Choroid plexus epithelial cell (primary cell): ENCODE data around the gene AMFR.

Experiments
- DNase-seq: peaks from one replicate; pipeline ENCODE4 v3.0.0-alpha.2; 2010; ENCODE audit warnings: low read depth
- H3K4me3 ChIP-seq: 2 replicates; pipeline ENCODE4 v1.5.1; 2011; ENCODE audit warnings: low read depth, mild to moderate bottlenecking, control low read depth, low read length, moderate library complexity
- CTCF ChIP-seq: conservative IDR thresholded peaks from 2 replicates; pipeline ENCODE4 v1.5.1; 2011; ENCODE audit warnings: low read depth, mild to moderate bottlenecking, control low read depth, inconsistent platforms, low read length, moderate library complexity

The AMFR gene

GRCh38 chr16:56340864-56341365 is 84.4 kb downstream of the AMFR start:
- DNase-seq: no peak
- no peak overlapping the region for H3K4me3 ChIP-seq
- no peak for TF ChIP-seq CTCF

GRCh38 chr16:56340416-56340815 is 84.9 kb downstream of the AMFR start:
- no peak for DNase-seq
- no peak for TF ChIP-seq CTCF
- H3K4me3 ChIP-seq: no peak overlapping the region

- no peak for DNase-seq
- no peak overlapping the region for H3K4me3 ChIP-seq
- no peak for TF ChIP-seq CTCF
Measured at GRCh38 chr16:56339431-56340195, 85.7 kb downstream of the AMFR start.

GRCh38 chr16:56338566-56339318 is 86.6 kb downstream of the AMFR start:
- no peak for DNase-seq
- H3K4me3 ChIP-seq: no peak overlapping the region
- TF ChIP-seq CTCF: no peak

- TF ChIP-seq CTCF: no peak
Measured at GRCh38 chr16:56337858-56338325, 87.5 kb downstream of the AMFR start.

GRCh38 chr16:56337131-56337857 is 88.1 kb downstream of the AMFR start:
- DNase-seq: no peak
- no peak for TF ChIP-seq CTCF
- H3K4me3 ChIP-seq: no peak overlapping the region

More at GRCh38 chr16:56337858-56338325, 87.5 kb downstream of the AMFR start:
- H3K4me3 ChIP-seq: no peak overlapping the region
- DNase-seq: no peak
